Embryonic facial prominence (tissue), 1 donor: ENCODE results near the gene PIGC.

Source experiments
- DNase-seq: peaks from one replicate; pipeline ENCODE4 v3.0.0-alpha.2; 2016; ENCODE audit errors: extremely low spot score

PIGC gene

GRCh38 chr1:172430128-172430454, 13.8 kb downstream of the PIGC start:
- no peak for DNase-seq

DNA sequence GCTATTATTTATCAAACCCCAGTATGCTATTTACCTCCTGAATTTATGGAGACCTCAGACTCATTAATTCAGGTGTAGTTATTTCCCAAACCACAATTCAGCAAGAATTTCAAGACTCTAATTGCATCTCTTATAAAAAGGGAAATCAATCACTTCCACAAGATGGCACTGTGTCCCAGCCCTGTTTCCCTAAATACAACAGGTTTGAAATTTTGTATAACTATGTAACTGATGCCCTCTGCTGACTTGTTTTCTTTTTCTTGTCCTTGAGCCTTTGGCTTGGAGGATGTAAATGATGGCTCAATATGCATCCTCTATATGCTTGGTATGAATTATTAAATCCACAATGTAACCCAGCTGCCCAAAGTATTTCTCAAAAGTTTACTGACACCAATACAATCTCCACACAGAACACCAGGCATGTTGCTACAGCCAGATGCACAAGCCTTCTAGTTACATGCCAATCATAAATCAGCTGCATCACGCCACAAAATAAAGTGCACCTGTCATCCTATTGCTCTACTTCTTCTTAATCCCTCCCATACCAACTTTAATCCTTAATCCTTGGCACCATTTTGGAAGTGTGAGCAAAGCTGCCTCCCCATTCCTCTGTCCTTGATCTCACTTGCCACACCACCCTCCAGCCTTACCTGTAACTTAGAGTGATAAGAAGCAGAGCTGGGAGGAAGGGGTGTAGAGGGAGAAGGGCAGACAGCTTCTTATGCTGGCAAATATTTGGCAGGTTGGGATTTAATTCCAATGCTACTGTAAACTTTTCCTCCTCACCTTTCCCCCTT, 14.3 kb downstream of the PIGC start:
- peak; percentile 74 for DNase-seq

DNA sequence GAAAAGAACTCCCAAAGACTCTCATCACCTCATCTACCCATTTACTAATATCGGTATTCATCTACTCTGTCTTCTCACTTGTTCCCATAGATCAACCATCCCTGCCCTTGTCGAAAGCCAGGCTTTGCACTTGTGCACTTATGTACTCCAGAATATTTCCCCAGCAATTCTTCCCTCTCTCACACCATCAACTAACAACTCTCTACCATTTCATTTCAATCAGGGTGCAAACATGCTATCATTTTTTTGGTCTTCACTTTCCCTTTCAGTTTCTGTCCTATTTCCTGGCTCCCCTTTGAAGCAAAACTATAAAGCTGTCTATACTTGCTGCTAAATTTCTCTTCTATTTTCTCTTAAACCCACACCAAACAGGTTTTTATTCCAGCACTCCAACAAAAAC, 16.7 kb downstream of the PIGC start:
- DNase-seq, result no peak

- DNase-seq, result no peak
Measured at GRCh38 chr1:172425339-172425738, 18.5 kb downstream of the PIGC start.

DNA sequence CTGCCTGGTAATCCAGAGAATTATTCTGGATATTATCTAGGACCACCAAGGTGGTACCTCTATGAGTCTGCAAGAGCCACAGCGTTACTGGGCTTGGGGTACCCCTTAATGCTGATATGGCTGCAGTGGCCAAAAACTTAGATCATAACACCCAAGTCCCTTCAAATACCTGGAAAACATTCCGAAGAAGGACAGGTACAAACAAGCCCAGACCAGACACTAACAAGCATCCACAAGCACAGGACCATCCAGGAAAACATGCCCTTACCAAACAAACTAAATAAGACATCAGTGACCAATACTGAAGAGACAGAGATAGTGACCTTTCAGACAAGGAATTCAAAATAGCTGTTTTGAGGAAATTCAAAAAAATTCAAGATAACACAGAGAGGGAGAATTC, 20.5 kb downstream of the PIGC start:
- DNase-seq, result no peak

DNA sequence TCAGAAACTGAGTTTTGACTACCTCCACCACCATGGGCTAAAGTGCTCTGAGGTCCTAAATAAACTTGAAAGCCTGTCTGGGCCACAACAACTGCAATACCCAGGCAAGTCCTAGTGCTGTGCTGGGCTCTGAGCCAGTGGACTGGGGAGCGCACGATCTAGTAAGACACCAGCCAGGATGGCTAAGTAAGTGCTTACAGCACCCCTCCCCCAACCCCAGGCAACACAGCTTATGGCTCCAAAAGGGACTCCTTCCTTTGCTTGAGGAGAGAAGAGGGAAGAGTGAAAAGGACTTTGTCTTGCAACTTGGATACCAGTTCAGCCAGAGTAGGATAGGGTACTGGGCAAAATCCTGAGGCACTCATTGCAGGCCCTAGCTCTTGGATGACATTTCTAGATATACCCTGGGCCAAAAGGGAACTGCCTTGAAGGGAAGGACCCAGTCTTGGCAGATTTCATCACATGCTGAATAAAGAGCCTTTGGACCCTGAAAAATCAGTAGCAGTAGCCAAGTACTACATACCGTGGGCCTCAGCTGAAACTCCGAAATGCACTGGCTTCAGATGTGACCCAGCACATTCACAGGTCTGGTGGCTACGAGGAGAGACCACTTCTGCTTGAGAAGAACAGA, 21.8 kb downstream of the PIGC start:
- no peak for DNase-seq

DNA sequence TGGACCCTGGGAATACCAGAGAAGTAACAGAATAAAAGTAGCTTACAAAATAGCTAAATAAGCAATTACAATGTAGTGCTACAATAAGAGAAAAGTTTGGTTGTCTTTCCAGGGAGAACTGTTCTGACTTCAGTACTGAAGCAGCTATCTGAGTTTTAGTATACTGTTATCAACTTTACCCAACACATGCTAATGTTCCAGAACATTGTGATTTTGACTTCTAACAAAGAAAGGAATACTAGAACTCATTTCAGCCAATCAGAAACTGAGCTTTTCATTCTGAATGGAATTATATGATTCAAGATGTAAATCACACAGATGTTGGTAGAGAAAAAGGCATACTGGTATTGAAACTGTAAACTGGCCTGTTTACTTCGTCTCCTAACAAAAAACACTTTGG, 23.5 kb downstream of the PIGC start, which contains the start of gene C1orf105:
Gene C1orf105, plus strand, starts transcription at position 301 of the 400 bp plus-strand sequence. CDS start 201 bp downstream, outside the sequence.
- DNase-seq, result no peak

DNA sequence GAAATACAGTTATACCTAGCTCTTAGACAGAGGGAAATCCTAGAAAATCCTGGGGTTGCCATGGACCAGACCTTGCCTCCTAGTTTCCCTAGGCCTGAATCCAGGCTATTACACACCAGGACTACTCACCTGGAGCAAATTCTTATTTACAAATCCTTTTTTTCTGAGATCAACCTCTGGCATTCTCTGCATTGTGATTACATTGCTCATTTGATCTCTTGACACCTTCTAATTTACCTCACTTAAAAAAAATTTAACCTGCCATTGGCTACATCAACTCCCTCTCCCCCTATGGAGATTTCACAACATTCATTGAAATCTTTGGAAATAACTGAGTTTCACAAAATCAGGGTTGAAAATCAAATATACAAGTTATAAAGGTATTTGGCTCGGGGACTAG, 26.3 kb downstream of the PIGC start:
- DNase-seq, result no peak

GRCh38 chr1:172416496-172417035, 27.3 kb downstream of the PIGC start:
- no peak for DNase-seq

GRCh38 chr1:172414331-172414730, 29.5 kb downstream of the PIGC start:
- no peak for DNase-seq

GRCh38 chr1:172411791-172412338, 32.0 kb downstream of the PIGC start:
- no peak for DNase-seq

GRCh38 chr1:172410027-172410426, 33.8 kb downstream of the PIGC start:
- DNase-seq, result no peak

DNA sequence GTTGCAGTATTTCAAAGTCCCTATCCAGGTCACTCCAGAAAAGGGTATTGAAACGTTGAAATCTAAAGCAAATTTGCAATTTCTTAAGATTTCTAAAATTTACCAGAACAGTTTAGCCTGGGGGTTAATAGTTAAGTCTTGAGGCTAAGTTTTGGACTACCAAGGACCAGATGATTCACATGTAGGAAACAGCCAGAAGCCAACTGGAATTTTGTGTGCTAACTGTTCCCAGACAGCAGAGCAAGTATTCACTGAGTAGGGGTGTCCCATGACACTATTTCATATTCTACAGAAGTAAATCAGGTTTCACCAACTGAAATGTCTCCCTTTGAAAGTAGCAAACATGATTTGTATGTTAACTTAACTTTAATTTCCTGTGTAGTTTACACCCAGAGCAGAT, 34.9 kb downstream of the PIGC start:
- DNase-seq, result no peak

DNA sequence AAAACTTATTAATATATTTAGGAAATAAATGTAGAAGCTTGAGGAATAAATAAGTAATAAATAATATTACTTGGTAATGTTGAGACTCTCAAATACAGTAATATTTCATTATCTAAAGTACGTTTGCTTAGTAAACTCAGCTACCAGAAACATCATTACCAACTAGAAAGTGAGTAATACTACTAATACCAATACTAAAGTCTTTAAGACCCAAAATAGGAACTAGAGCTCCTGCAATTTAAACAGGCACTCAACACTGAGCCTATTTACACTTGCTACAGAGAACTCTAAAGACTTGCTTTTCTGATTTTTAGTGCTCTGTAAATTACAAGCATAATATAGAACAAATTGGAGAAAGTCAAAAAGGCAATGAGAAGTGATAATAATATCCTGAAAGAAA, 36.9 kb downstream of the PIGC start:
- DNase-seq, result no peak

GRCh38 chr1:172405912-172406311, 38.0 kb downstream of the PIGC start:
- no peak for DNase-seq

DNA sequence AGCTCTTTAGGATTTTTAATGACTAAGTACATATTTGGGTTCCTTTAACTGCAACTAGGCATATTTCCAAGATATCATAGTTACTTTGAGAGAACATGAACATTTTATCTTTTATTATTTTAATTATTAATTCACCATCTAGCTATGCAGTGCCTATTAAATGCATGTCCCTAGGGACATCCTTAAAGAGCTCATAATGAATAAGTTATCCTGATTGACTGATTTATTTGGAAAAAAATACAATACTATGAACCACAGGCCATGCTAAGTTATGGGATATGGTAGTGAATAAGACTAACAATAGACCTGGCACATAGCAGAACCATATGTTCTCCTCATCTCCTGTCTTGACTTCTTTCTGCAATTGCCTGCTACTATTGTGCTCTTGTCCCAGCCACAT, 39.7 kb downstream of the PIGC start:
- DNase-seq, result no peak

DNA sequence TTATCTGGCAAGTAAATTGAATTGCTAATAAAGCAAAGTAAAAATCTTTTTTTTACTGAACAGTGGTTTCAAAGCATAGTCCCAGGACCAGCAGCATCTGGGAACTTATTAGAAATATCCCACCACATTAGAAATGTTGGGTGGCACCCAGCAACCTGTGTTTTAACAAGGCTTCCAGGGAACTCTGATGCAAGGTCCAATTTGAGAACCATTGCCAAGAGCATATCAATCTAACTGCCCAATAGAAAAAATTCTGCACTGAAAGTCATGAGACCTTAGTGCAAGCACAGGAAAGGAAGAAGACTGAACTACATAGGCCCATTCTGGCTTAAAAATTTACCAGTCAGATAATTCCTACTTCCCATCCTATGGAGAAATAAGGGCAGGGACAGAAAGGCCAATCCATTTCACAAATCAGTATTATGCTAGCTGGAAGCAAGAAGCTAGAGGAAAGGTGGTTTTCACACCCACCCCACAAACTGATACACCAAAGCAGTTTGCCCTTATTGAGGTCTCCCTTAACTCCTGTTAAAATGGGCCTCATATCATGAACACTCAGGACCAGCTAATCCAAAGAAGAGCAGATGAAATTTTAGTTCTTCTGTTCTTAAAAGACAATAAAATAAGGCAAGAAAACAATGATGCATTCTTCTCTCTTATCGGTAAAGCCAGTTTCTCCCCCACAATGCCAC, 40.8 kb downstream of the PIGC start:
- no peak for DNase-seq

- no peak for DNase-seq
Measured at GRCh38 chr1:172401892-172402291, 42.0 kb downstream of the PIGC start.

DNA sequence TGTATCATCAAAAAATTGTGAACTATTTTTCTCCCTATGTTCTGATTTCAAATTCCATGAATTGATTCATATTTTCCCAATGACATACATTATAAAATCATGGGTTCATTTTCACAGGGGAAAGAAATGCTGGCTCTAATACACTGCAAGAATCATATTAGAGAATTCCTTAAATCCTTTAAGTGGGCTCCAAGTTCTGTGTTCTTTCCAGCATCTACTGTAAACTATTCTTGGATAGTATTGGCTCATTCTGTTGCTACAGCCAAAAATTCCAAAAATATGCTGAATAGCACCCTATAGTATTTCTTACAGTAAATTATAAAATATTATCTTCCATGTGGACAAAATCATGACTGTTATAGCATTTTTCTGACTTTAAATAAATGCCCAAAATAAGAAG, 42.4 kb downstream of the PIGC start:
- DNase-seq, result no peak

- no peak for DNase-seq
Measured at GRCh38 chr1:172400722-172401105, 43.2 kb downstream of the PIGC start.

DNA sequence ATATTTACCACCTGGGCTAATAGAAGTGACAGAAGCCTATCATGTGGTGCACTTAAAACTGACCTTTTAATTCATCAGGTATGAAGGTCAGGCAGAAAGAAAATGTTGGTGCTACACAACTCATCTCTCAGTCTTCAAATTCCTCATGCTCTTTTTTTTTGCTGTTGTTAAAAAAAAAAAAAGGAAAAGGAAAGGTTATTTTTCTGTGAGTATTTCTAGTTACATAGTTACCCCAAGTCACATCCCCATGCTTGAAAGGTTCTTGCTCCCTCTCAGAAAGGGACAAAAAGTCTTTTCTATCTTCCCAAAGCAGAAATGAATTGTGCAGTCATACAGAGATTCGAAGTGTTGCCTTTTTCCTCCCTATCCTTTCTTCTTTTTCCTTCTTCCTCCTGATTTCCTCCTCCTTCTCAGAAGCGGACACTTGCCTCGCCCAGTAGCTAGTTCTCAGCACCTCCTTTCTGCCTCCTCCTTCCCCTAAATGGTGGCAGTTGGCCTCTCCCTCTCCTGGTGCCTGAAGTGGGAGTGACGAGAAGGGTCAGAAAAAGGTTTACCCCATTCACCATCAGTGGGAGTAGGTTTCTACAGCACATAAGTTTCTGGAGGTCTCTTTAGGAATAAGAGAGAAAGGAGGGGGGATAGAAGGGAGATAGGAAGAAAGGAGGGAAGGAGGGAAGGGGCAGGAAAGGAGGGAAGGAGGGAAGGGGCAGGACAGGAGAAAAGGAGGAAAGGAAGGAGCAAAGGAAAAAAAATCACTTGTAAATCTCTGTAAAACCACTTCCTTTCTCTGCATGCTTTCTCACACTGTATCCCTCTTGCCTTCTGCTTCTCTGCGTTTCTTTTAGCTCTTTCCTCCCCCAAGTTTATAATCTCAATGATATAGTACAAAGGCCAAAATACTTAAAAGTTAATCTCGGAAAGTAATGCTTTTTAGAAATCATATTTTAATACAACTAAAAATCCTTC, 43.8 kb downstream of the PIGC start:
- no peak for DNase-seq
